Stimulated activated CD8-positive, alpha-beta memory T cell treated with anti-CD3 and anti-CD28 coated beads, Interleukin-4, amount 100 ng/mL, for 24 hours (primary cell): ENCODE results near the gene RBPJL.

ENCODE experiments used
- DNase-seq: peaks from one replicate; pipeline ENCODE4 v3.0.0-alpha.2; 2020; ENCODE audit warnings: low read depth

Gene RBPJL

DNA sequence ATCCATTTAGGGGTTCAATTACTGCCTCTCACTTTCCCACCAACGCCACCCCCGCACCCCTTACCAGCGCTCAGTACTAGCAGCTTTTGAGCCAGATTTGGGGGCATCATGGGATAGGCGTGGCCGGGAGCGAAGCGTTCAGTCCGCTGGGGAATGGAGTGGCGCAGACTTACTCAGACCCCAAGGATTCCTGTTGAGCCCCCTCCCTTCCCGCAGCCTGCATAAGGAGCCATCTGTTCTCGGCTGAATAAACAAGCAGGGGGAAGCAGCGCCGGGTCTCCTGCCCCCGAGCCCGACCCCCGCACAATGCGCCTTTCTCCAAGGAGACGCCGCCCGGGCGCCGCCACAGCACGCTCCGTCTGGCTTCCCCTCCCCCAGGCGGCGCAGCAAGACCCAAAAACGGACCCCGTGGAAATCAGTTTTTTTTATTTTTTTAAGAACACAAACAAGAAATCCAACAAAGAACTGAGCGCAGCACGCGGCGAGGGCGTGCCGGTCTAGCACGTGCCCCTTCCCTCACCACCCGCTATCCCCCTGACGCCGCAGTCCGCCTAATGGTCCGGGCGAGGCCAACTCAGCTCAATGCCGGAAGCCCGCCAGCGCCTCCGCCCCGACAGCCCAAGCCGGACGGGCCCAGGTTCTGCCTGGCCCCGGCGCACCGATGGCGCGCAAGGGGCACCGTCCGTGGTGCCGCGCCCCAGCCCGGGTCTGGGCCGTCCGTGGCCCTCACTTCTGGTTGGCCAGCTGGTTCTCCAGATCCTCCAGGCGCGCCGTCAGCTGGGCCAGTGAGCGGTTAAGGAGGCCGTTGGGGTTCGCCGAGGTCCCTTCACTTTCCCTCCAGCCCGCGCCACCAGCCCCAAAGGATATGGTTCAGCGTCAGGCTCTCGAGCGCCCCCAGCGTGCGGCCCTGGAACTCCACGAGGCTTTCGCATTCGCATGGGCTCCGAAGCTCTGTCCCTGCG, 13.3 kb upstream of the RBPJL start:
- DNase-seq, result peak; percentile 77

DNA sequence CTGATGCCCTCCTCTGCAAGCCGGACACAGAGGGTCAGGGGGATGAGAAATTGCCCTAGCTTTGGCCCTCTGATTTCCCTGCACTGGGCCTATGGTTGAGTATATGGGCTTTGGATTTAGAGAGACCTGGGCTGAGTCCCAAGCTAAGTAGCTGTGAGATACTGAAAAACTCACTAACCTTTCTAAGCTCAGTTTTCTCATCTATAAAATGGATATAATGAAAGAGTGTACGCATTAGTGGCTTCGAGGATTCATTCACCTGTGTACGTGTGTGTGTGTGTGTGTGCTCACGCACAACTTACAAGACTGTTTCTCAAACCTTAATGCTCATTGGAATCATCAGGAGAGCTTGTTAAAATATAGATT, 12.7 kb upstream of the RBPJL start:
- DNase-seq, result no peak

DNA sequence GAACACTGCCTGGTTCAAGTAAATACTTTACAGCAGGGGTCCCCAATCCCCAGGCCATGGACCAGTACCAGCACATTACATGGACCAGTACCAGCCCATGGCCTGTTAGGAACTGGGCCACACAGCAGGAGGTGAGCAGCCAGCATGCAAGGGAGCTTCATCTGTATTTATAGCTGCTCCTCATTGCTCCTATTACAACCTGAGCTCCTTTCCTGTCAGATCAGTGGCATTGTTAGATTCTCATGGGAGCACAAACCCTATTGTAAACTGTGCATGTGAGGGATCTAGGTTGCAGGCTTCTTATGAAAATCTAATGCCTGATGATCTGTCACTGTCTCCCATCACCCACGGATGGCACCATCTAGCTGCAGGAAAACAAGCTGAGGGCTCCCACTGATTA, 12.0 kb upstream of the RBPJL start:
- no peak for DNase-seq

- DNase-seq, result no peak
Measured at GRCh38 chr20:45297786-45298497, 8.7 kb upstream of the RBPJL start.

GRCh38 chr20:45299786-45300185, 6.9 kb upstream of the RBPJL start:
- DNase-seq, result no peak

DNA sequence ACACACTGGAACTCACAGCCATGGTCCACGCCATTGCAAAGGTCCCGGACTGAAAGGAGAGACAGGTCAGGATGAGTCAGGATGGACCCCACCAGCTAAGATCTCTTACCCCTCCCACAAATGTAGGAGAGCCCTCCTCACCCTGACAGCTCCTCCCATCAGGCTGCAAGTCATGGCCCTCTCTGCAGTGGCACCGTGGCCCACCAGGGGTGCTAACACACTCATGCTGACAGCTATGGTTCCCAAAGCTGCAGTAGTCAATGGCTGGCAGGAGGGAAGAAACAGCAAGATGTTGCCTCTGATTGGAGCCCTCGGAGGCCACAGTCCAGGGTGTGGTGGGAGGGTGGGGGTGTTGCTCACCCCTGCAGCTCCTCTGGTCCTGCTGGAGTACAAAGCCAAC, 5.7 kb upstream of the RBPJL start:
- DNase-seq, result no peak

- DNase-seq, result no peak
Measured at GRCh38 chr20:45301824-45302271, 4.8 kb upstream of the RBPJL start.

DNA sequence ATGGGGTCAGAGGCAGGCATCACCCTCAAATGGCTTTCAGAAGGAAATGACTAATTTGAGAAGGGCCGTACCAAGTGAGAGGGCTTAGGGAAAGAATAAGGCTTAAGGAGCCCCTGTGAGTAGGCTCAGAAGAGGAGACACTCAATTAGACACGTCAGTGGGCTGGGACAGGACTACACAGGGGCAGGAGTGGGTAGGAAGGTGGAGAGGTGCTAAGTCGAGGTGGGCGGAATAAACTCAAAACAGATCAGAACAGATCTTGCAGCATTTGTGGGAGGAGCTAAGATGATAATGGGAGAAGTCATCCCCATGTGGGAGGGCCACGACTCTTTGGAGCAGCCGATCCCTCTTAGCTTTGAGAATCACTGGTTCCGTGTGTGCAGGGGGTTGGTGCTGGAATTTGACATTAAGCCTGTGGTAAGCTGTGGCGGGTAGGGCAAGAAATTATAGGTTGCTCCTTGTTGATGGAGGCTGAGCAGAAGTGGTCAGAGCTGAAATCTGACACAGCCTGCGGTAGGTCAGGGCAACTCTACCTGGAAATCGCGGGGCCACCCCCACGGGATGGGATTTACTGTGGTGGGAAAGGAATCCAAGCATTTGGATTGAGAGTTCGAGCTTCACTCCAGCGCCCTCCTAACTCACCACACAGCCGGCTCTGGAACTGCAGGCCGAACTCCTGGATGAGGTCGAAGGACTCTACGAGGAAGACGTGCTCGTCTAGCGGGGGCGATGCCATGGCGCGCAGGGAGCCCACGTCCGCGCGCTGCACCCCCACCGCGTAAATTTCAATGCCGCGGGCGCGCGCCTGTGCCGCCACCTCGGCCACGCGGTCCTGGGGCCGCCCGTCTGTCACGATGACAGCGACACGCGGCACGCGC, 2.8 kb upstream of the RBPJL start:
- no peak for DNase-seq

GRCh38 chr20:45304464-45304999, 2.1 kb upstream of the RBPJL start:
- no peak for DNase-seq

GRCh38 chr20:45305262-45305661, 1.4 kb upstream of the RBPJL start:
- DNase-seq, result no peak

DNA sequence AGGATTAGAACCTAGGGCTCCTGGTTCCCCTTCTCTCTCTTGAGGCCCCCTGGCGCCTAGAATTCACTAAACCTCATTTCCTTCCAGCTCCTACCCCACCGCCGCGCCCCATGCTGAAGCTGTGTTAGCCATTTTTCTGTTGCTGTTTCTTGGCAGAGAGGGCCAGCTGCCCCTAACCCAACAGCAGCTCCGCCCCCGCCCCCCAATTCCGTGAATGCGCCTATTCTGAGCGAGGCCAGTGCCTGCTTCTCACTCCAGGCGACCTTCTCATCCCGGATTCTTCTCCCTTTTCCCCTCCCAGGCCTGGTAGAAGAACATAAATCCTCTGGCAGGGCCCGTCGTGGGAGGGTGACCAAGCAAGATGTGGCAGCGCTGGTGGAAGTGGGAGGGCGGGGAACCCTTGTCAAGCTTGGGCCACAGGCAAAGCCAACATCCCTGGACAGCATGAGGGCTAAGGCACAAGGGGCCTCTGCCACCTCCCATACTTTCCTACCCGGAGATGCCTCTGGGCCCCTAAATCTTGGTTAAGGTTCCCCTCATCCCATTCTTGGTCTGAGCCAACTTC, 518 bp downstream of the RBPJL start:
- no peak for DNase-seq

- no peak for DNase-seq
Measured at GRCh38 chr20:45308117-45308778, 1.6 kb downstream of the RBPJL start, which contains the start of gene MATN4. MATN4 (minus strand) TSS chr20:45308299; CDS start chr20:45305582, 2,717 bp downstream.

DNA sequence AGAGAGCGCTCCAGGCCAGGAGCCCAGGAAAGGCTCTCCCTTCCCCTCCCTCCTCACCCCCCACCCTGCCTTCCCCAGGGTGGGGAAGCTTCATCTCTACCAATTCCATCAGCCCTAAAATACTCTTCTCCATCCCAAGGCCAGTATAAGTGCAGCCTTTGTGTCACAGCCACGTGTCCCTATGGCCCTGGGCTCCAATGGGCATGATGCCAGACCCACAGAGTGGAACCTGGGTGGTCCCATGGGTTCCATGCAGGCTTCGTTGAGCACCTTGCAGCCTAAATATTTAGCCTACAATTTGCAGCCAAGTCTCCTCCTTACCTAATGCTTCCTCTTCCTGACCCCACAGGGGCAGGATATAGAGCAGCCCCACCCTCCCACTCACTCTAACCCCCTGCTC, 2.4 kb downstream of the RBPJL start:
- DNase-seq, result no peak

- DNase-seq, result peak; percentile 60
Measured at GRCh38 chr20:45311589-45312211, 5.1 kb downstream of the RBPJL start.

DNA sequence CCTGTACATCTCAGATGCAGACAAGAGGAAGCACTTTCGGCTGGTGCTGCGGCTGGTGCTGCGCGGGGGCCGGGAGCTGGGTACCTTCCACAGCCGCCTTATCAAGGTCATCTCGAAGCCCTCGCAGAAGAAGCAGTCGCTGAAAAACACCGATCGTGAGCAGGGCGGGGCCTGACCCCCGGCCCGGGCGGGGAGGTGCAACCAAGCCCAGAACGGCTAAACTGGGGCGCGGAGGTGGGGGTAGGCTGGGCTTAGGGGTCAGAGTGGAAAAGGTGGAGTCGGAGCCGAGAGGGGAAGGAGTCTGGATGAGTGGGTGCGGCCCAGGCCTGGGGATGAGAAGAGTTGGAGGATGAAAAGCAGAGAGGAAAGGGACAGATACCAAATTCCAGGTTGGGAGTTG, 5.6 kb downstream of the RBPJL start:
- no peak for DNase-seq

DNA sequence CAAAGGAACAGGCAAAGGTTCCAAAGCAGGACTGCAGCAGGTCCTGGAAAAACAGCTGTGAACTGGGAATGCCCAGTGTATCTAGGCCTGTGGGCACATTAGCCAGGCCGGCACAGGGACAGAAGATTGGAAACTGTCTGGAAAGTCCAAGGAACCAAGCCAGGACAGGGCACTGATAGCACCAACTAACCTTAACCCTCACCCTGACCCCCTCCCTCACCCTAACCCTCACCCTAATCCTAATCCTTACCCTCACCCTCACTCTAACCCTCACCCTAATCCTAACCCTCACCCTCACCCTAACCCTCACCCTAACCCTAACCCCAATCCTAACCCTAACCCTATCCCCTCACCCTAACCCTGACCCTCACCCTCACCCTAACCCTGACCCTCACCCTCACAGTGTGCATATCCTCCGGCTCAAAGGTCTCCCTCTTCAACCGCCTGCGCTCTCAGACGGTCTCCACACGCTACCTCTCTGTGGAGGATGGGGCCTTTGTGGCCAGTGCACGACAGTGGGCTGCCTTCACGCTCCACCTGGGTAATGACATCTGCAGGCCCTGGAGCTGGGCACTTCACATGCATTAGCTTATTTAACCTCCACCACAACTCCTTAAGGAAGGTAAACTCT, 6.5 kb downstream of the RBPJL start:
- DNase-seq, result no peak

DNA sequence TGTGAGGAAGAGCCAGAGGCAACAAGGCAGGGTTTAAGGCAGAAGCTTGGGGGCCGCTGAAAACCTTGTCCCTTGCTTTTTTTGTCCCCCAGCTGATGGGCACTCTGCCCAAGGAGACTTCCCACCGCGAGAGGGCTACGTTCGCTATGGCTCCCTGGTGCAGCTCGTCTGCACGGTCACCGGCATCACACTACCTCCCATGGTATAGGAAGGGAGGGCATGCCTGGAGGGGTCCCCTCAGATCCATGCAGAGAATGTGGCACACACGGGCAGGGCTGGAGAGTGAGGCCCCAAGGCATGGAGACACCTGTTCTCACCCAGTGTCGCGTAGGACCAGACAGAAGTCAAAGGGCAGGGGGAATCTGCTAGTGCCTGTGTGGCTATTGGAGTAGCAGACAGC, 7.3 kb downstream of the RBPJL start:
- no peak for DNase-seq

GRCh38 chr20:45315672-45316071, 9.0 kb downstream of the RBPJL start:
- no peak for DNase-seq

DNA sequence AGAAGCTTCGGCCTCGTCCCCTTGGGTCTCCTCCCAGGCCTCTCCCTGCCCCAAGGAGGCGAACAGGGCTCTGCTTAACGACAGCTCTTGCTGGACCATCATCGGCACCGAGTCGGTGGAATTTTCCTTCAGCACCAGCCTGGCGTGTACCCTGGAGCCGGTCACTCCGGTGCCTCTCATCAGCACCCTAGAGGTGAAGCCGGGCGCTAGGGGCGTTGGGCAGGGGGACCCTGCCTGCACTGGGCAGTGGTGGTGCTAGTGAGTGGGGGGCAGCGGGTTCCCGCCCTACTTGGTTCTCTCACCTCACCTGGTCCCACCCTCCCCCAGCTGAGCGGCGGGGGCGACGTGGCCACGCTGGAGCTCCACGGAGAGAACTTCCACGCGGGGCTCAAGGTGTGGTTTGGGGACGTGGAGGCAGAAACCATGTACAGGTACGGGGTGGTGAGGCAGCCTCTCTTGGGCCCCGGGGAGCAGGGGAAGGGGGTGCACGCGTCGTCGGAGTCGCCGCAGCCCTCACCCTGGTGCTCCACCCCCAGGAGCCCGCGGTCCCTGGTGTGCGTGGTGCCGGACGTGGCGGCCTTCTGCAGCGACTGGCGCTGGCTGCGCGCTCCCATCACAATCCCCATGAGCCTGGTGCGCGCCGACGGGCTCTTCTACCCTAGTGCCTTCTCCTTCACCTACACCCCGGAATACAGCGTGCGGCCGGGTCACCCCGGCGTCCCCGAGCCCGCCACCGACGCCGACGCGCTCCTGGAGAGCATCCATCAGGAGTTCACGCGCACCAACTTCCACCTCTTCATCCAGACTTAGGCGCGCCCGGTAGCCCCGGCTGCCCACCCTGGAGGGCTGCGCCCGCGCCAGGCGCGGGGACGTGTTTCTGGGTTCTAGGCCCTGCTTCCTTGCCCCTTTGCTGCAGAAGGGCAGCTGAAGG, 9.8 kb downstream of the RBPJL start:
- DNase-seq, result no peak
